Renal cortical epithelial cell (primary cell): Measurements from ENCODE around the gene LMAN1L. TPM values are rescaled to one million over a fixed set of nuclear protein-coding genes. Genes with fewer than 3 reads are reported as not detected.
A peak's percentile ranks its signal among the peaks of the same experiment; 100 is the strongest.

Experiments used
- DNase-seq: peaks from one replicate; pipeline ENCODE4 v3.0.0-alpha.2; 2011; ENCODE audit warnings: low read depth
- total RNA-seq: library from RNA; depleted of rRNA; stranded (reverse); fragments of >200 nt; gene quantifications from 2 replicates; pipeline ENCODE4 v1.2.3, GENCODE V29; 2014

Gene LMAN1L
- not detected in 2 replicates for total RNA-seq

DNA sequence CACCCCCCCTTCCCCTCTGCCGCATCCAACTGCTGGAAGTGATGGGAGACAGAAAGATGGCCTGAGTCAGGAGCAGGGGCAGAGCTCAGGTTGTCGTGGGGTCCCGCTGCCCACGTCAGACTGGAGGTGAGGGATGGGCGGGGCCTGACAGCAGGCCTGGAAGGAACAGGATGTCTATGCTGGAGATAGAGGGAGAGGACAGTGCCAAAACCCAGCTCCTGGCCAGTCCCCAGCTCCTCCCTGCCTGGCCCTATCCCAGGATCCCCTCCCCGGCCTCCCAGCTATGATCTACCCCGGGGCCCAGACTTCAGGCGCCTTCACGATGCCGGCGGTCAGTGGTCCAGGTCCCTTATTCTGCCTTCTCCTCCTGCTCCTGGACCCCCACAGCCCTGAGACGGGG is at the start of gene LMAN1L:
Gene LMAN1L, plus strand, starts transcription at position 303 of the 400 bp plus-strand sequence. Its CDS starts 20 bp downstream, at position 323.
- DNase-seq: no peak

DNA sequence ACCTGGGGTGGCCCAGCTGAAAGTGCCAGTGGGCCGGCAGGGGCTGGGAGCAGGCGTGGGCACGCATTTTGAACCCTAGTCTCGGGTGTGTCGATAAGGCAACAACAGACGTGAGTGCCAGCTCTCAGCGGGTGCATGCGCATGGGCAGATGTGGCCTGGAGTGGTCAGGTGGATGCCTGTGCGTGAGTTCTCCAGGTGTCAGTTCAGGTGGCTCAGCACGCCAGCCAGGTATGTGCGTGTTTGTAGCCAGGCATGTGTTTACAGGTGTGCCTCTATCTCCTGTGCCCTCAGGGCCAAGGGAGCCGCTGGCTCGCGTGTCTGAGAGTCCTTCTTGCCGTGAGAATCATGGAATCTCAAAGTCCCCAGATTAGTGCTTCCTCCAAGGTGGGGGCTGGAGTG is 49.2 kb upstream of the LMAN1L start:
- no peak for DNase-seq

- DNase-seq: no peak
Observed at GRCh38 chr15:74767167-74768098, 45.2 kb upstream of the LMAN1L start.

DNA sequence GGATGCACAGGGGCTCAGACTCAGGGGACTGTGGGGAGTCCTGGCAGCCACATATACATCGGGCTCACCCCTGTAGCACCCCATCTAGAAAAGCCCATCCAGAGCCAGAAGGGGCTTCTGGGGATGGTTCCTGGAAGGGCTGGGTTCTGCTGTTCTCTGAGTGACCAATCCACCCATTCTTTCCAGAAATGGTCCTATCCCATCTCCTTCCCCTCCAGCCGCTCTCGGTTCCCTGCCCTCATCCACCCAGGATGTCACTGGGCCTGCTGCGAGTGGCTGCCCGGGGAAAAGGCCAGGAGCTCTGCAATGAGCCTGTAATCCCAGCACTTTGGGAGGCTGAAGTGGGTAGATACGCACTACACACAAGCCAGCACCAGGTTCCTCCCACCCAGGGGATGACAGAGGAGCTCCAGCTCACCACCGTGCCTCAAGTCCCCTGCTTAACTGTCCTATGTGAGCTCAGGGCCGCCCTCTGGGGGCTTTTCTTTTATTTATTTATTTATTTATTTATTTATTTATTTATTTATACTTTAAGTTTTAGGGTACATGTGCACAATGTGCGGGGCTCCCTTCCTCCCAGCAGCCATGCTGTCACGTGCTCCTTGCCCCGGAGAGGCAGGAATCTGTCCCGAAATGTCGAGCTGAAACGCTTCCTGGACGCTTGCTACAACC is 44.4 kb upstream of the LMAN1L start:
- DNase-seq: no peak

DNA sequence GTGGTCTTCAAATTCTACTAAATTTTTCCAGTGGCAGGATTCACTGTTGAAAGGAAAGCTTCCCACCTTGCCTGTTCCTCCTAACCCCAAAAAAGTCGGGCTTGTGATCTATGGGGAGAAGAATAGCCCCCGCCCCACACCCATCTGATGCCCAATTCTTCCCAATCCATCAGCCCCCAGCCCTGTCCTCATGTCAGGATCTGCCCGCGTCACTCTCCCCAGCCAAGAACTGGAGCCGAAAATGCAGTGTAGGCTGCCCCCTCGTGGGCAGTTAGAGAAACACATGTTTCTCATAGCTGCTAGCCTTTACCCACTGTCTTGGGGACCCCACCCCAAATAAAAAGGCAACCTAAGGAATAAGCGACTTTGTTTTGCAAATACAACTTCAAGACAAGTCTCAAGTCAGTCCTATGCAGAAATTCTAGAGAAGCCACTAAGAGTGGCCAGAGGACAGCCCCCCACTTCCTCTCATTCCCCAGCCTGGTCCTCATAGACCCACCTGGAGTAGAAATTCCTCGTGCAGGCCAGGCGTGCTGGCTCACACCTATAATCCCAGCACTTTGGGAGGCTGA is 43.8 kb upstream of the LMAN1L start:
- DNase-seq: no peak

- DNase-seq: no peak
Observed at GRCh38 chr15:74769463-74770025, 43.1 kb upstream of the LMAN1L start.

DNA sequence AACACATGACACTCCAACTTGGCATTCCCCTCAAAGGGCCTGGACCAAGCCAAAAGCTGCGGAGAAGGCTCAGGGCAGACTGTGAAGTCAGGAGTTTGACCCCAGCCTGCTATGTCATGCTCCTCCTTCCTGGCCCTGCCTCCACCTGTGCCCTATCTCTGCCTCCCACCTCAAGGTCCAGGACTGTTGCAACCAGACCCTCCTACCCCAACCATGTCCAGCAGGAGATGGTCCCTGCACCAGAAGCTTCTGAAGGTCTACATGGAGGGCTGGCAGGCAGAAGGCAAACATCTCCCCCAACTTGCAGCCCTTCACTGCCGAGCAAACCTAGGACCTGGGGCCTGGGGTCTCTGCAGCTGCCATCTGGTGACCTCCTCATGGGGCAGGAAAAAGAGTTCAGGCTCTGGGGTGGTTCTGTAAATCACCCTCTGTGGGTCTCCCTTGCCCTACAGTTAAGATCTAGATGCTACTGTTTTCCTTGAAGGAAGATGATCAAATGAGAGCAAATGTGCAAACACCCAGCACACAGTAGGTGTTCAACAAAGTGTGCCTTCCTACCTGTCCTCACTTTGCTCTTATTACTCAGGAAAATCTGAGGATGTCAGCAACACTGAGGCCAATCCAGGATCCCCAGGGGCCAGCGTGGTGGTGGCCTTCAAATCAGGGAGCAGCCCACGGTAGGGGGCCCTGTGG is 42.3 kb upstream of the LMAN1L start:
- no peak for DNase-seq

GRCh38 chr15:74773329-74773728 is 39.3 kb upstream of the LMAN1L start:
- no peak for DNase-seq

DNA sequence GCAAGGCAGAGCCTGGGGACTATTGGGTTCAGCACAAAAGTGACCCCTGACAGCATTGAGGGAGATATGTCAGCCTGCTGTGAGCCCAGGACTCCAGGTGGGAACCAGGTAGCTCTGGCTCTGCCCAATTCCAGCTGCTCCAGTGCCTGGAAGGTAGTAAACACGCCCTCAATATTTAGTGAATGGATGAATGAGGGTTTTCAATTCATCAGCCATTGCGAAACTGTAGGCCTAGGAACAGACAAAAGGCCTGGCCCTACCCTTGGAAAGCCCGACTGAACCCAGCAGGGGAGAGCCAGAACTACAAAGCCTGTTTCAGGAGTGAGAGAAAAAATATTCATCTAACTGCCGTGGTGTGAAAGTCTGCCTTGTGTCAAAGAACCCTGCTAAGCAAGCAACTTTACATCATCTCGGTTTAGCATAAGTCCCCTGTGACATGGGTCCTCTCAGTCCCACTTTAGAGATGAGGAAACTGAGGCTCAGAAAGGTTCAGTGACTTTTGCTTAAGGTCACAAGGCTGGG is 38.8 kb upstream of the LMAN1L start:
- DNase-seq: peak; percentile 24

DNA sequence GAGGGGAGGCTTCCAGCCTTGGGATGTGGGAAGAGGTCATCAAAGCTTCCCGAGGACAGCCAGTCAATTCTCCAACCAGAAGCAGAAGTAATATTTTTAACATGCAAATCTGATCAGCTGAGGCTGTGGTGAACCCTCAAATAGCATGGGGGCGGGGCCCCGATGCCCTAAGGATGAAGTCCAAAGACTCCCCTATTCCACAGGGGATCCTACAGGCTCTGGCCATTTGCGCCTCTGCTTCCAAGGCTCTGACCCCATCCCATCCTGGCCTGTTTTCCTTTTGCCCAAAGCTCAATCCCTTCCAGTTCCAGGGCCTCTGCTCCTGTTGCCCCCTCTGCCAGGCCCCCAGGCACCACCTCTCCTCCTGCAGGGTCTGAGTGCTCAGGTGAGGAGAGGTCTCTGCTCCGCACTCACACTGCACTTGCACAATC is 37.5 kb upstream of the LMAN1L start:
- no peak for DNase-seq

- no peak for DNase-seq
Observed at GRCh38 chr15:74775894-74776293, 36.7 kb upstream of the LMAN1L start.

- no peak for DNase-seq
Observed at GRCh38 chr15:74776821-74777768, 35.5 kb upstream of the LMAN1L start.

DNA sequence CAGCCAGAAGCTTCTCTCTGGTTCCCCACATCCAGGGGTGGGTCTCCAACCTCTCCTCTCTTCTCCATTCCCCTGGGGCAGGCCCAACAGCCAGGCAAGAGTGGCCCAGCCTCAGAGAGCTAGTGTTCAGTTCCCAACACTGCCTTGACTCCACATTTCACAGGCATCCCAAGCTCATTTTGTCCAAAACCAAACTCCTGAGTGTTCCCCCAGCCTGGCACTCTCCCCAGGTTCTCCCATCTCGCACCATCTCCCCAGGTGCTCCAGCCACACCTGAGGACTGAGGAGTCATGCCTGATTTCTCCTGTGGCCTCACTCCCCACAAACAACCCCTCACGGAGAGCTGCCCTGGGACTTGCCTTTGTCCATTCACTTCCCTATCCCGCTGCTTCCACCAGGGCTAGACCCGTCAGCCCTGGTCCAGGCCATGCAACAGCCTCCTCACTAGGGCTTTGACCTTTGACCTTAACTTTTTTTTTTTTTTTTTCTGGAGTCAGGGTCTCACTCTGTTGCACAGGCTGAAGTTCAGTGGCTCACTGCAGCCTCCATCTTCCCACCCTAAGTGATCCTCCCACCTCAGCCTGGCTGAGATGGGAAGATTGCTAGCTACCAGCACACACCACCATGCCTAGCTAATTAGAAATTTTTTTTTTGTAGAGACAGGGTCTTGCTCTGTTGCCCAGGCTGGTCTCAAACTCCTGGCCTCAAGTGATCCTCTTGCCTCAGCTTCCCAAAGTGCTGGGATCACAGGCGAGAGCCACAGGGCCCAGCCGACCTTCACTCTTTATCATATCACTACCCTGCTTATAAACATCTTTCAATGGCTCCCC is 34.7 kb upstream of the LMAN1L start:
- no peak for DNase-seq

DNA sequence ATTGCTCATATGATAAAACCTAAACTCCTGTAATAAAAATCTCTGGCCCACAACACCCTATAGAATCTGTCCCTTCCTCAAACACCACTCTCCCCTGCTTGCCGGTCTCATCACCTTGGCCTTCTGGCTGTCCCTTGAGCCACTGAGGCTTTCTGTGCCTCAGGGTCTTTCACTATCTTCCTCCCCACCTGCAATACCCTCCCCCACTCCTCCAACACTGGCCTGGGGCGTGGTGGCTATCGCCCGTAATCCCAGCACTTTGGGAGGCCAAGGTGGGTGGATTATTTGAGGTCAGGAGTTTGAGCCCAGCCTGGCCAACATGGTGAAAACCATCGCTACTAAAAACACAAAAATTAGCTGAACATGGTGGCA is 34.0 kb upstream of the LMAN1L start:
- no peak for DNase-seq

DNA sequence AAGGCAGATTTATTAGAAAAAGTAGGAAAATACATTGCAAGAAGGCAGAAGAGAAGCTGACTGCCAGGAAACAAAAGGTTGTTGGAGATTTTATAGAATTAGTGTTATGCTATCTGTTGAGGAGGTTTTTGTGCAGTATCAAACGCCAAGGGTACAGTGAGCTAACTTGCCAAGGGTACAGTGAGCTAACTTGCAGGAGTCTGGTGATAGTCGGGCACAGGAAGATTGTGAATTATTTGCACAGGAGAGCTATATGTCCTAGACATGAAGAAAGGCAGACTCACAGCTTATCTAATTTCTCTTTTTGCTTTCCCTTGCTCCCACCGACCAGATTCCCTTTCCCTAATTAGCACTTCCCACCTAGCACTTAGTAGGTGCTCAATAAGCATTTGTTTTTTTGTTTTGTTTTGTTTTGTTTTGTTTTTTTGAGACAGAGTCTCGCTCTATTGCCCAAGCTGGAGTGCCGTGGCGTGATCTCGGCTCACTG is 33.4 kb upstream of the LMAN1L start:
- no peak for DNase-seq

DNA sequence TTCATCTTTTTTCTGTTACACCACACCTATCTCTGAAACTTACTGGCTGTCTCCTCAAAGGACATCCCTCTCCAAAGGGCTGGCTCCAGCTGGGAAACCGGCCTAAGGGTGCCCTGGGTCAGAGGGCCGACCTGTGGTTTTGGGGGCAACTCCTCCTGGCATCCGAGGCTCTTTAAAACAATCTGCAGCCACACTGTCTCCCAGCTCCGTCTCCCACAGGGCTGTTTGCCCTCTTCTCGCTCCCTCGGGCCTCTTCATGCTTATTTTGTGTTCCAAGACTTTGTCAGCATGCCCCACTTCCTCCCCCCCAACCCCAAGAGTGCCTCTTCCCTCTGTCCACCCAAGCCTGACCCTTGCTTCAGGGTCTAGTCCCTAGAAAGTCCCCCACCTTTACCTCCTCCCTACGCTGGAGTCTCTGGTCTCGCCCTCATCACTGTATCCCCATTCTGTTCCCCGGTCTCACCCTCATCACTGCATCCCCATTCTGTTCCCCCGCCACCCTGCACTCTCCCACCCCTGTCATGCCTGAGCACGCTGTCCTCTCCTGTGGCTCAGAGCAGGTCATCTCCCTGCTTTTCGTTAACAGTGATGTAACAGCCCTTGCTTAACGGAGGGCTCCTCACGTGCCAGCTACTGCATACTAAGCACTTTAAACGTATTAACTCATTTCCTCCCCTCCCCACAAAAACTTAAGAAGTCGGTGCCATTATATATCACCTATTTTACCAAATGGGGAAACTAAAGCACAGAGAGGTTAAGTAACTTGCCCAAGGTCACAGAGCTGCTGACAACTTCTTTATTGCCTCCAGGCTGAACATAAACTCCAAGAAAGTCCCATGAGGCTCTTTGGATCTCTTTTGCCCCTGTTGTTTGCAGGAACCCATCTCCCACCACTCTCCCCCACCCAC is 31.9 kb upstream of the LMAN1L start:
- DNase-seq: no peak

GRCh38 chr15:74781431-74782258 is 31.0 kb upstream of the LMAN1L start, which contains the start of gene CSK:
Gene CSK (plus strand): TSS chr15:74782080. CDS start chr15:74798298, 16,218 bp downstream.
- DNase-seq: no peak
